ENCODE results near the gene SMYD4.

DNA sequence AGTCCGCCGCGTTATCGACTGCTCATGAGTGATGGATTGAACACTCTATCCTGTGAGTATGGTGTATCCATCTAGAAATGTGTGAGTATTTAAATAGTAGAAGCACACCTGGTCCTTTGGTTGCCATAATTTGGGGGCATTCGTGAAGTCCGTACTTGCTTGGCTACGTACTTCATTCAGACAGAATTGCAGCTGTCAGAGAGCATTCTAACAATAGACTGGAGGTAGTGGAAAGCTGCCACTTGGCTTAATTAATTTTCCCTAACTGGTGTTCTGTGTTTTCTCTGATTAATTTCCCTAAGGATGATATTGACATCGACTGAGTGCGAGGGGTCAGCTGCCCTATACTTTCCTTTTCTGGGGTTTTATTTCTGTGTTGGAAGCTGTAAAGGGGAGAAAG, 14.2 kb upstream of the SMYD4 start:
- TF ChIP-seq, protein P1, sequence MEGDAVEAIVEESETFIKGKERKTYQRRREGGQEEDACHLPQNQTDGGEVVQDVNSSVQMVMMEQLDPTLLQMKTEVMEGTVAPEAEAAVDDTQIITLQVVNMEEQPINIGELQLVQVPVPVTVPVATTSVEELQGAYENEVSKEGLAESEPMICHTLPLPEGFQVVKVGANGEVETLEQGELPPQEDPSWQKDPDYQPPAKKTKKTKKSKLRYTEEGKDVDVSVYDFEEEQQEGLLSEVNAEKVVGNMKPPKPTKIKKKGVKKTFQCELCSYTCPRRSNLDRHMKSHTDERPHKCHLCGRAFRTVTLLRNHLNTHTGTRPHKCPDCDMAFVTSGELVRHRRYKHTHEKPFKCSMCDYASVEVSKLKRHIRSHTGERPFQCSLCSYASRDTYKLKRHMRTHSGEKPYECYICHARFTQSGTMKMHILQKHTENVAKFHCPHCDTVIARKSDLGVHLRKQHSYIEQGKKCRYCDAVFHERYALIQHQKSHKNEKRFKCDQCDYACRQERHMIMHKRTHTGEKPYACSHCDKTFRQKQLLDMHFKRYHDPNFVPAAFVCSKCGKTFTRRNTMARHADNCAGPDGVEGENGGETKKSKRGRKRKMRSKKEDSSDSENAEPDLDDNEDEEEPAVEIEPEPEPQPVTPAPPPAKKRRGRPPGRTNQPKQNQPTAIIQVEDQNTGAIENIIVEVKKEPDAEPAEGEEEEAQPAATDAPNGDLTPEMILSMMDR (IDR thresholded peaks at IDR 0.05), result no peak
- TF ChIP-seq POLR2A (IDR thresholded peaks at IDR 0.05), result no peak

Data from adrenal gland (tissue), 5 donors.